Measurements from ENCODE around the gene TSC22D2.

TSC22D2 gene

GRCh38 chr3:150412561-150413231 lies 4.6 kb downstream of the TSC22D2 start:
- Histone ChIP-seq H3K36me3 (ENCODE audit: insufficient read depth, low read length) (peaks cover 51% of the 10 kb centered on the region), H3K4me3 (peak overlapping the region; percentile 88), H3K9me3 (ENCODE audit: low read depth, low read length) (no peaks in the 10 kb centered on the region), H3K27ac (no peak overlapping the region), H3K9ac (ENCODE audit: insufficient read length) (peak overlapping the region; percentile 90)
- no peak for DNase-seq (ENCODE audit: low read depth, low spot score)
- TF ChIP-seq POLR2AphosphoS5 (IDR thresholded peaks at IDR 0.05; ENCODE audit: borderline replicate concordance, low read depth, low read length) (no peak), FOXP2 (optimal IDR thresholded peaks at IDR 0.05; ENCODE audit: control extremely low read depth, extremely low read length, insufficient read depth) (no peak), EZH2 (IDR thresholded peaks at IDR 0.05) (no peak)

GRCh38 chr3:150414258-150414657 lies 6.2 kb downstream of the TSC22D2 start:
- peak overlapping the region; percentile 90 for H3K9ac ChIP-seq (ENCODE audit: insufficient read length)
- H3K4me3 ChIP-seq = peak overlapping the region; percentile 88
- no peak for DNase-seq (ENCODE audit: low read depth, low spot score)
- TF ChIP-seq FOXP2 (optimal IDR thresholded peaks at IDR 0.05; ENCODE audit: control extremely low read depth, extremely low read length, insufficient read depth) (no peak), POLR2AphosphoS5 (IDR thresholded peaks at IDR 0.05; ENCODE audit: borderline replicate concordance, low read depth, low read length) (no peak), EZH2 (IDR thresholded peaks at IDR 0.05) (no peak)
- H3K36me3 ChIP-seq (ENCODE audit: insufficient read depth, low read length) = peaks cover 51% of the 10 kb centered on the region
- no peaks in the 10 kb centered on the region for H3K9me3 ChIP-seq (ENCODE audit: low read depth, low read length)
- no peak overlapping the region for H3K27ac ChIP-seq

- H3K4me3 ChIP-seq = peak overlapping the region; percentile 88
- peaks cover 51% of the 10 kb centered on the region for H3K36me3 ChIP-seq (ENCODE audit: insufficient read depth, low read length)
- H3K27ac ChIP-seq = no peak overlapping the region
Measured at GRCh38 chr3:150414959-150415358, 6.9 kb downstream of the TSC22D2 start.

GRCh38 chr3:150419076-150419868 lies 11.2 kb downstream of the TSC22D2 start:
- no peaks in the 10 kb centered on the region for H3K9me3 ChIP-seq (ENCODE audit: low read depth, low read length)
- peaks cover 58% of the 10 kb centered on the region for H3K36me3 ChIP-seq (ENCODE audit: insufficient read depth, low read length)
- H3K9ac ChIP-seq (ENCODE audit: insufficient read length) = no peak overlapping the region
- H3K27ac ChIP-seq = peak overlapping the region; percentile 20; the same call in 1 of the 2 replicates
- TF ChIP-seq POLR2AphosphoS5 (IDR thresholded peaks at IDR 0.05; ENCODE audit: borderline replicate concordance, low read depth, low read length) (no peak), FOXP2 (optimal IDR thresholded peaks at IDR 0.05; ENCODE audit: control extremely low read depth, extremely low read length, insufficient read depth) (no peak), EZH2 (IDR thresholded peaks at IDR 0.05) (no peak)
- H3K4me3 ChIP-seq = no peak overlapping the region
- DNase-seq (ENCODE audit: low read depth, low spot score) = no peak

More at GRCh38 chr3:150414959-150415358, 6.9 kb downstream of the TSC22D2 start:
- DNase-seq (ENCODE audit: low read depth, low spot score) = no peak
- Histone ChIP-seq H3K9ac (ENCODE audit: insufficient read length) (no peak overlapping the region), H3K9me3 (ENCODE audit: low read depth, low read length) (no peaks in the 10 kb centered on the region)
- no peak for TF ChIP-seq EZH2 (IDR thresholded peaks at IDR 0.05)
- TF ChIP-seq FOXP2 (optimal IDR thresholded peaks at IDR 0.05; ENCODE audit: control extremely low read depth, extremely low read length, insufficient read depth) = no peak
- TF ChIP-seq POLR2AphosphoS5 (IDR thresholded peaks at IDR 0.05; ENCODE audit: borderline replicate concordance, low read depth, low read length) = no peak

- H3K36me3 ChIP-seq (ENCODE audit: insufficient read depth, low read length) = peaks cover 59% of the 10 kb centered on the region
- no peaks in the 10 kb centered on the region for H3K9me3 ChIP-seq (ENCODE audit: low read depth, low read length)
- no peak overlapping the region for H3K9ac ChIP-seq (ENCODE audit: insufficient read length)
- no peak overlapping the region for H3K4me3 ChIP-seq
- TF ChIP-seq FOXP2 (optimal IDR thresholded peaks at IDR 0.05; ENCODE audit: control extremely low read depth, extremely low read length, insufficient read depth) (no peak), EZH2 (IDR thresholded peaks at IDR 0.05) (no peak), POLR2AphosphoS5 (IDR thresholded peaks at IDR 0.05; ENCODE audit: borderline replicate concordance, low read depth, low read length) (no peak)
- DNase-seq (ENCODE audit: low read depth, low spot score) = no peak
- H3K27ac ChIP-seq = peak overlapping the region; percentile 20; the same call in 1 of the 2 replicates
Measured at GRCh38 chr3:150419959-150420358, 11.9 kb downstream of the TSC22D2 start.

- H3K36me3 ChIP-seq (ENCODE audit: insufficient read depth, low read length) = peaks cover 51% of the 10 kb centered on the region; the same call in 1 of the 2 replicates
- H3K27ac ChIP-seq = no peak overlapping the region
- H3K4me3 ChIP-seq = no peak overlapping the region
Measured at GRCh38 chr3:150421256-150421655, 13.2 kb downstream of the TSC22D2 start.

GRCh38 chr3:150421799-150422548 lies 13.9 kb downstream of the TSC22D2 start:
- peaks cover 47% of the 10 kb centered on the region; the same call in 1 of the 2 replicates for H3K36me3 ChIP-seq (ENCODE audit: insufficient read depth, low read length)
- H3K4me3 ChIP-seq = no peak overlapping the region
- no peaks in the 10 kb centered on the region for H3K9me3 ChIP-seq (ENCODE audit: low read depth, low read length)
- no peak overlapping the region; the same call in 1 of the 2 replicates for H3K27ac ChIP-seq
- no peak overlapping the region for H3K9ac ChIP-seq (ENCODE audit: insufficient read length)
- TF ChIP-seq FOXP2 (optimal IDR thresholded peaks at IDR 0.05; ENCODE audit: control extremely low read depth, extremely low read length, insufficient read depth) (no peak), POLR2AphosphoS5 (IDR thresholded peaks at IDR 0.05; ENCODE audit: borderline replicate concordance, low read depth, low read length) (no peak), EZH2 (IDR thresholded peaks at IDR 0.05) (no peak)
- no peak for DNase-seq (ENCODE audit: low read depth, low spot score)

More at GRCh38 chr3:150421256-150421655, 13.2 kb downstream of the TSC22D2 start:
- Histone ChIP-seq H3K9me3 (ENCODE audit: low read depth, low read length) (no peaks in the 10 kb centered on the region), H3K9ac (ENCODE audit: insufficient read length) (no peak overlapping the region)
- DNase-seq (ENCODE audit: low read depth, low spot score) = no peak
- TF ChIP-seq POLR2AphosphoS5 (IDR thresholded peaks at IDR 0.05; ENCODE audit: borderline replicate concordance, low read depth, low read length) (no peak), EZH2 (IDR thresholded peaks at IDR 0.05) (no peak), FOXP2 (optimal IDR thresholded peaks at IDR 0.05; ENCODE audit: control extremely low read depth, extremely low read length, insufficient read depth) (no peak)
